ENCODE results near the gene CDK14.

CDK14 gene

DNA sequence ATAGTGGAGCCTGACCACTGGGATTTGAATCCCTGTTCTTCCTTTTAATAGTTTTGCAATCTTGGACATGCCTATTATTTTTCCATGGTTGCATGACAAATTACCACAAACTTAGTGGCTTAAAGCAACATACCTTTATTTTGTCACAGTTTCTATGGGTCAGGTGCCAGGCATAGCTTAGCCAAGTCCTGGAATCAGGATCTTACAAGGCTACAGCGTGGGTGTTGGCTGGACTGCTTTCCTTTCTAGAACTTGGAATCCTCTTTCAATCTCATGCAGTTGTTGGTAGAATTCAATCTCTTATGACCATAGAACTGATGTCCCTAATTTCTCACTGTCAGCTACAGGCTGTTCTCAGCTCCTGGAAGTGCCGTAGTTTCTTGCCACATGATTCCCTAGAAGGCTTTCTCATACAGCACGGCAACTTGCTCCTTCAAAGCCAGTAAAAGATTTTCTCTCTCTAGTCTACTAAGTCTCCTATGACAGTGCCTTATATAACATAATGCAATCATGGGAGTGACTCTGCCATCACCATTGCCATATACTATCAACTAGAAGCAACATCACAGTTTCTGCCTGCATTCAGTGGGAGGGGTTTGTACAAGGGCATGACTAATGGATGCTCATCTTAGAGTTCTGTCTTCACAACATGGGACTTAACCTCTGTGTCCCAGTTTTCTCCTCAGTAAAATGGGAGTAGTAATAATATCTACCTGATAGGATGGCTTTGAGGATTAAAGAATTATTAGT is 424.7 kb downstream of the CDK14 start:
- DNase-seq (ENCODE audit: insufficient read length), result no peak
- TF ChIP-seq POLR2AphosphoS5 (IDR thresholded peaks at IDR 0.05; ENCODE audit: low read depth, low read length) (no peak), TAF1 (IDR thresholded peaks at IDR 0.05; ENCODE audit: borderline replicate concordance, low read depth, low read length) (no peak), POLR2A (IDR thresholded peaks at IDR 0.05; ENCODE audit: low read depth, low read length) (no peak)
- FAIRE-seq, result no peak

DNA sequence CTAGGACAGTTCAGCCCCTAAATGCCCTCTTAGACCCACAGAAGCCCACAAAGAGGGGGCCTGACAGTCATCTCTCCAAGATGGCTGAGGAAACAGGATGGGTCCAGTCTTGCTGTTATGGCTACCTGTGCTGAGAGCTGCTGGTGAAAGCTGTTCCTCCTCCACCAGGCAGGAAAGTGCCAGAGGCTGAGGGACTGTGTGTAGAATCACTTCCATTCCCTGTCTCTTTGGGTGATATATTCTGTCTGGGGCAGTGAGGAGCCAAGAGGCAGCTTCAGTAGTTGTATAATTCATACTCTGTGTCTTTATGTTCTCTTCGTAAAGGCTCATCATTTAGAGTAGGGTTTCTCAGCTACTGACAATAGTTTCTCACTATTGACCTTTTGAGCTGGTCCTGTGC is 425.8 kb downstream of the CDK14 start:
- FAIRE-seq, result no peak
- TF ChIP-seq POLR2AphosphoS5 (IDR thresholded peaks at IDR 0.05; ENCODE audit: low read depth, low read length), result no peak
- no peak for TF ChIP-seq TAF1 (IDR thresholded peaks at IDR 0.05; ENCODE audit: borderline replicate concordance, low read depth, low read length)
- DNase-seq (ENCODE audit: insufficient read length), result no peak

DNA sequence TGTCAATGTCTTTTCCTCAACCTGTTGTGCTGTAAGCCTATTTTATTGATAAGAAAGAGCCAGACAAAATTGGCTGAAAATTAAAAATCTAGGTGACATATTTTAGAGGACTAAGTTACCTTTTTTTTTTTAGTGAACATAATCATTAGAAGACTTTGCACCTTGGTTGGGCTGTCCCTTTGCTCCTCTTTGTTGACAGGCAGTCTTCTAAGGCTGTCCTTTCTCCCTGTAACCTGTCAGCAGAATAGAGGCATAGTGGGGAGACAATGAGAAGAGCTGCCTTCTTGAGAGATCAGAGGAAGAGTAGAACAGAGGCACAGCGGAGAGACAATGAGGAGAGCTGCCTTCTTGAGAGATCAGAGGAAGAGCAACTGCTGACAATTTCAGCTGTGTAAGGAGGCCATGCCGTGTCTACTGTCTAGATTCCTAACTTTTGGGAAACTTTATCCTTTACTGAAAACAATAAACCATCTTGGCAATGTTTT is 429.8 kb downstream of the CDK14 start:
- FAIRE-seq (no peak), DNase-seq (ENCODE audit: insufficient read length) (no peak)
- TF ChIP-seq POLR2AphosphoS5 (IDR thresholded peaks at IDR 0.05; ENCODE audit: low read depth, low read length), result no peak
- no peak for TF ChIP-seq POLR2A (IDR thresholded peaks at IDR 0.05; ENCODE audit: low read depth, low read length)
- no peak for TF ChIP-seq TAF1 (IDR thresholded peaks at IDR 0.05; ENCODE audit: borderline replicate concordance, low read depth, low read length)

DNA sequence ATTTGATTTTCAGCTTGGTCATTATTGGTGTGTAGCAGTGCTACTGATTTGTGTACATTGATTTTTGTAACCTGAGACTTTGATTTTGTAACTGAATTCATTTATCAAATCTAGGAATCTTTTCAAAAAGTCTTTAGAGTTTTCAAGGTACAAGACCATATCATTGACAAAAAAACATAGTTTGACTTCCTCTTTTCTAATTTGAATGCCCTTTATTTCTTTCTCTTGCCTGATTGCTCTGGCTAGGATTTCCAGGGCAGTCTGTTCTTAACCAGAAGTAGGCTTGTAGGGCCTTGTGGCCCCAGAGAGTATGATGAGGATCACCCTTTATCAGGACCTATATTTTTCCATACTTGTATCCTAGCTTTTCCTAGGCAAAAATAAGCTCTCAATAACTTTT is 433.6 kb downstream of the CDK14 start:
- FAIRE-seq (no peak), DNase-seq (ENCODE audit: insufficient read length) (no peak)
- TF ChIP-seq TAF1 (IDR thresholded peaks at IDR 0.05; ENCODE audit: borderline replicate concordance, low read depth, low read length) (no peak), POLR2AphosphoS5 (IDR thresholded peaks at IDR 0.05; ENCODE audit: low read depth, low read length) (no peak)

DNA sequence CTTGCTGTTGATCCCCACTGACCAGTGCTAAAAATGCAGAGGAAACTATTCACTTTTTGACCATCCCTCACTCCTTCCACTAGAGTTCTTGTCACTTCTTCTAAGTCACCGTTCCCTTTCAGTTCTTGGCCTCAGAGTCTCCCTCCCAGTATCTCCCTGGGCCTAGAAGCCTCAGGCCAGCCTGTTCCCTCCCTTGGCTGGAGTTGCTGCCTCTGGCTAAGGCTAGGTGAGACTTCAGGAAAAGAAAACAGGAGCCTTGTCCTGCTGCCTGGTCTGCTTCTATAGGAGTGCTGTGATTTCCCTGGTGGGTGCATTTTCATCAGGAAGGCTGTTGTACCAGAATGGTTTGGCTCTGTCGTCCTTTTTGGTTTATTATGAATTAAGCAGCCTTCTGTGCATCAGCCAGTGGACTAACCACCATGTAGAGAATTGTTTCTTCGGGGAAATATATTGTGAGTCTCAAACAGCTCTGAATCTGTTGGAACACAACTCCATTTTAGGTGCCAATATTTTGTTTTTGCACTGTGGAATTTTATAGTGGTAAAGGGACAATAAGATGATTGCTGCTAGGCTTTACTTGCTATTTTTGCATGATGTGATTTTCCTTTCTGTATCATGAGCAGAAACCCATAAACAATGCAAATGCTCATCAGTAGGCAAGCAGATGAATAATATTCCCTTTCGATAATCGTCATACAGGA is 434.7 kb downstream of the CDK14 start:
- DNase-seq (ENCODE audit: insufficient read length) (no peak), FAIRE-seq (no peak)
- TF ChIP-seq TAF1 (IDR thresholded peaks at IDR 0.05; ENCODE audit: borderline replicate concordance, low read depth, low read length) (no peak), POLR2A (IDR thresholded peaks at IDR 0.05; ENCODE audit: low read depth, low read length) (no peak), POLR2AphosphoS5 (IDR thresholded peaks at IDR 0.05; ENCODE audit: low read depth, low read length) (no peak)

DNA sequence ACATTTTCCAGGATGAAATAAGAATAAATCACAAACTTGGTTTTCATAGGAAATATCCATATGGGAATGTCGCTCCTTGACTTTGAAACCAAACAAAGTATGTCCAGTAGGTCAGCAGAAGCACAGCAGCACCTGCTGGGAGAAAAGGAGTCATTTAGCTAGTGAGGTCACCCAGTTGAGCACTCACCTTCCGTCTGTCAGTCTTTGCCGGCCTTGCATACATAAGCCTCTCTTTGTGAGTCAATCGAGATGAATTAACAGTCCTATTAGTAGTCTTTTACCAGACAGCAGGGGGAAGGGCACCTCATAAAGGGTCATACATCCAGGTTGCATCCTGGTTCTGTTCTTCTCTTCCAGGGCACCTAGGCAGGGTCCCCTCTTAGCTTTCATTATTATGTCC is 435.6 kb downstream of the CDK14 start:
- no peak for TF ChIP-seq TAF1 (IDR thresholded peaks at IDR 0.05; ENCODE audit: borderline replicate concordance, low read depth, low read length)
- TF ChIP-seq POLR2A (IDR thresholded peaks at IDR 0.05; ENCODE audit: low read depth, low read length), result no peak
- TF ChIP-seq POLR2AphosphoS5 (IDR thresholded peaks at IDR 0.05; ENCODE audit: low read depth, low read length), result no peak
- no peak for DNase-seq (ENCODE audit: insufficient read length)
- no peak for FAIRE-seq

DNA sequence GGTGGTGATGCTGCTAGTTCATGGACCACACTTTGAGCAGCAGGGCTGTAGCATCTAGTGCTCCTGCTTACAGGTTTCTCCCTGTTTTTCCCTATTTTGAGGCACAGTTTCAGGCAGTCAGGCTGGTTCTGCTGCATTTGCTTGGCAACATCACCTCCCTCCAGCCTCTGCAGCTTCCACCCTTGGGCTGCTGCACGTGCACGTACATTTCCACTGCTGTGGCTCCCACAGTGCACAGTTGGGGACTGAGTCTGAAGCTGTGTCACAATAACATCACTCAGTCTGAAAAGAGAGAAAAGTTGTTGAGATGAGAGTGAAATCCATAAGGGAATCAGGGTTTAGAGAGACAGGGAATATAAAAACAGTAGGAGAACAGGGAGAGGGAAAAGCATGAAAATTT is 437.5 kb downstream of the CDK14 start:
- TF ChIP-seq POLR2A (IDR thresholded peaks at IDR 0.05; ENCODE audit: low read depth, low read length) (no peak), POLR2AphosphoS5 (IDR thresholded peaks at IDR 0.05; ENCODE audit: low read depth, low read length) (no peak), TAF1 (IDR thresholded peaks at IDR 0.05; ENCODE audit: borderline replicate concordance, low read depth, low read length) (no peak)
- DNase-seq (ENCODE audit: insufficient read length), result no peak
- FAIRE-seq, result no peak

DNA sequence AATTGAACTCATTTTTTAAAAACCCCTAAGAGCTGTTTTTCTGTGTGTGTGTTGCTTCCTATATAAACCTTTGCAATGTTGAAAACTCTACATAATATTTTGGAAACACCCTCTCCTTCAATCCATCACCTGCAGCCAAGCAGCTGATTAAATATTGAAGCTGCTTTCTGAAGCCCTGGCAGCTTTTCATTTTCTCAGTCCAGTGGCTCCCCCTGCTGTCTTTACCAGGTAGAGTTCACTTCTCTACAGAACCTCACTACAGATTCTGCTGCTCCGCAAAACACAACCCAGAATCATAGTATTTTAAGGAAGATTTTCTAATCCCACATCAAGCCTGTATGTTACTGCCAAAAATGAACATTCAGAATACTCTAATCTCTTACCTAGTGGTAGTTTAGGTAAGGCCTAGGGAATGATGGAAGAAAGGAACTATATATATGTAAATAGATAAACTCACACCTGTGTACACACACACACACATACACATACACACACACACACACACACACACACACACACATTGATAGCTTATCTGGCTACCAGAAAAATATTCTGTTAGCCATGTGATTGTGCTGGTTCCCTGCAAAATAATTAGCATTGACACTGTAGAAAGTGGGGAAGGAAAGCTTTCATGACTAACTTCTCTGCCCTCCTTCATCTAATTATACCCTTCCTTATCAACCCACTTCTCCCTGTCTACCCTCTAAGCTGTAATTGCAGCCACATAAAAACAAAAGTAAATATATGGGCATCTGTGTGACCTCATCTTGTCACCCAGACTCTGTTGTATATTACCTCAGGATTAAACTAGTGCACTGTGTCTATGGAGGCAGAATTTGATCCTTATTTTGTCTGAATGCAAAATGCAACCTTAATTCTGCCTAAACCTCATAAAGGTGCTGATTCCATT is 438.6 kb downstream of the CDK14 start:
- DNase-seq (ENCODE audit: insufficient read length) (peak; percentile 6), FAIRE-seq (peak; percentile 77)
- TF ChIP-seq POLR2A (IDR thresholded peaks at IDR 0.05; ENCODE audit: low read depth, low read length) (no peak), POLR2AphosphoS5 (IDR thresholded peaks at IDR 0.05; ENCODE audit: low read depth, low read length) (no peak), TAF1 (IDR thresholded peaks at IDR 0.05; ENCODE audit: borderline replicate concordance, low read depth, low read length) (no peak)

DNA sequence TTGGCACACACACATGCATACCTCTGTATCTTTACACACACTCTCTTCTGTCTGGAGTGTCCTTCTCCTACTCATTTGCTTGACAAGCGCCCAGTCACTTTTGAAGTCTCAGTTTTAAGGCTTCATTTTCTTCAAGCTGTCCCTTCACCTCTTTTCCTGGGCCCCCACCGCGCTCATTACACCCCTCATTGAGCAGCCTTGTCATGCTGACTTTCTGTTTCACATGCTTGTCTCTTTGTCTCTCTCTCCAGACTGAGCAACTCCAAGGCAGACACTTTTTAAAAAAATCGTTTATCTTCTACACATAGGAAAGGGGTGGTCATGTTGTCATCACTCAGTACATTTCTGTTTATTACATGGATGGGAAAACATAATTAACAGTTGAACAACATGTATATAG is 442.9 kb downstream of the CDK14 start:
- DNase-seq (ENCODE audit: insufficient read length) (no peak), FAIRE-seq (no peak)
- TF ChIP-seq POLR2AphosphoS5 (IDR thresholded peaks at IDR 0.05; ENCODE audit: low read depth, low read length), result no peak

DNA sequence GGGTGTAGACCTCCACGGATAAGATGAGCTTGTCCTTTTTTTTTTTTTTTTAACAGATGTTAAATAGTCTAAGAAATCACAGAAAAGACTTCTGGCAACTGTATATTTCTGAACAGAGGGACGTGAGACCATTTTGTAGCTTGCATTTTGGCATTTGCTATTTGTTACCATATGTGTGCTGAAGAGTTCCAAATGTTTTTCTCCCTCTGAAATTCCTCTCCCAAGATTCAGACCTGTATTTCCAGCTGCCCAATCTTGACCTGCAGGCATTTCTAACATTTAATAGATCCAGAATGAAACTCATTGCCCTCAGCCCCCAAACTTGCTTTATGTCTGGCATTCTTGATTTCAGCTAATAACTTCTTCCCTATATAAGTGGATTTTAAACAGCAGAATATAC is 445.0 kb downstream of the CDK14 start:
- no peak for DNase-seq (ENCODE audit: insufficient read length)
- TF ChIP-seq TAF1 (IDR thresholded peaks at IDR 0.05; ENCODE audit: borderline replicate concordance, low read depth, low read length) (no peak), POLR2AphosphoS5 (IDR thresholded peaks at IDR 0.05; ENCODE audit: low read depth, low read length) (no peak), POLR2A (IDR thresholded peaks at IDR 0.05; ENCODE audit: low read depth, low read length) (no peak)
- FAIRE-seq, result no peak

DNA sequence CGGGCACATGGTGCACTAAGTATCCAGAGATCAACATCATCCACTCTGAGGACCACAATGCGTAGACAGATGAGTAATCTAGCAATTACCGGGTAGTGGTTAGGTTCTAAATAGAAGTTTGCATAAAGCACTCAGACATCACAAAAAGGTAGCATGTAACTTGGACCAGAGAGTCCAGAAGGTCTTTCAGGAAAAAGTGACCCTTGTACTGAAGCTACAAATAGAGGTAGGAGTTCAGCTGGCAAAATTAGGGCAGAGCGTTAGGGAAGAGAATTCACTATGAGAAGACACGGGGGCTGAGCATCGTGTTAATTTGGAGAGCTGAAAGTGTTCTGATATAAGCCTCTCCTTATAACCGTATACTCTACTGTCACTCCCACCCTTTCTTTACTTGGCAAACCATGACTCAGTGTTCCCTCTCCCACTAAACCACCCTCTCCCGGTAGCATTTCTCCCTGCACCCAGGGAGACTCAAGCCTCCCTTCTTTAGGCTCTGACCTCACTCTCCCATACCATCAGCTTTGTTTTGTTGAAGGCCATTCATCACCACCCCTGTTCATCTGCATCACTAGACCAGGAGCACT is 445.9 kb downstream of the CDK14 start:
- FAIRE-seq, result no peak
- TF ChIP-seq POLR2AphosphoS5 (IDR thresholded peaks at IDR 0.05; ENCODE audit: low read depth, low read length) (no peak), TAF1 (IDR thresholded peaks at IDR 0.05; ENCODE audit: borderline replicate concordance, low read depth, low read length) (no peak), POLR2A (IDR thresholded peaks at IDR 0.05; ENCODE audit: low read depth, low read length) (no peak)
- DNase-seq (ENCODE audit: insufficient read length), result no peak
